CD14-positive monocyte (primary cell): ENCODE data around the gene GALNT12. TPM values are rescaled to one million over a fixed set of nuclear protein-coding genes. Genes with fewer than 3 reads are reported as not detected.

Experiments
- DNase-seq, 3 donors: peaks; one replicate each; pipeline ENCODE4 v3.0.0-alpha.2; 2011 to 2022
- H2AFZ ChIP-seq: 2 replicates; pipeline ENCODE4 v1.6.0; 2012; ENCODE audit warnings: mild to moderate bottlenecking, low read depth, low read length, inconsistent platforms; ENCODE audit not compliant: insufficient read depth, poor library complexity, severe bottlenecking
- H3K27ac ChIP-seq, 2 donors: 1 replicate in 1 of 2; 2 replicates in 1 of 2; pipeline ENCODE4 v1.5.1; 2012 to 2013; ENCODE audit warnings: low read length in 2 of 2, control low read depth in 1 of 2, inconsistent platforms in 1 of 2, low read depth in 1 of 2, mild to moderate bottlenecking in 1 of 2
- H3K27me3 ChIP-seq, 2 donors: one replicate each; pipeline versions ENCODE4 v1.6.0 to v1.6.1; 2011 to 2013; ENCODE audit warnings: low read length in 2 of 2; ENCODE audit not compliant: control insufficient read depth in 2 of 2, insufficient read depth in 2 of 2
- H3K36me3 ChIP-seq, 2 donors: replicated peaks in 1 of 2; 1 replicate in 1 of 2; 2 replicates in 1 of 2; pipeline versions ENCODE4 v1.5.1 to v1.6.1; 2012 to 2013; ENCODE audit warnings: low read length in 2 of 2, control low read depth in 1 of 2, inconsistent platforms in 1 of 2, mild to moderate bottlenecking in 1 of 2; ENCODE audit not compliant: insufficient read depth in 2 of 2, control insufficient read depth in 1 of 2
- H3K4me1 ChIP-seq, 2 donors: 1 replicate in 1 of 2; 2 replicates in 1 of 2; pipeline versions ENCODE4 v1.5.1 to v1.6.1; 2012 to 2013; ENCODE audit warnings: low read length in 2 of 2, control low read depth in 1 of 2, inconsistent platforms in 1 of 2, mild to moderate bottlenecking in 1 of 2, moderate library complexity in 1 of 2; ENCODE audit not compliant: insufficient read depth in 2 of 2, control insufficient read depth in 1 of 2
- H3K4me2 ChIP-seq: replicated peaks from 2 replicates; pipeline ENCODE3; 2012; ENCODE audit warnings: low read length, moderate library complexity, mild to moderate bottlenecking; ENCODE audit not compliant: poor library complexity, severe bottlenecking; ENCODE audit errors: extremely low read depth
- H3K4me3 ChIP-seq, 3 experiments: fragments of 200-600 bp in 1 of 3; sonication (generic) in 1 of 3; replicated peaks in 1 of 3; 1 replicate in 2 of 3; 2 replicates in 1 of 3; pipeline ENCODE4 v1.5.1; 2011 to 2013; ENCODE audit warnings: low read length in 3 of 3, mild to moderate bottlenecking in 3 of 3, control low read depth in 2 of 3, low read depth in 2 of 3, inconsistent platforms in 1 of 3, moderate library complexity in 1 of 3
- H3K79me2 ChIP-seq: 2 replicates; pipeline ENCODE4 v1.6.0; 2012; ENCODE audit warnings: mild to moderate bottlenecking, control low read depth, inconsistent platforms, low read length, moderate library complexity; ENCODE audit not compliant: insufficient read depth
- H3K9ac ChIP-seq: 2 replicates; pipeline ENCODE4 v1.6.0; 2017; ENCODE audit warnings: low read length, mild to moderate bottlenecking; ENCODE audit not compliant: insufficient read depth, poor library complexity, severe bottlenecking
- H3K9me3 ChIP-seq, 2 donors: replicated peaks in 1 of 2; 1 replicate in 1 of 2; 2 replicates in 1 of 2; pipeline versions ENCODE4 v1.5.1 to v1.6.1; 2012 to 2013; ENCODE audit warnings: low read length in 2 of 2, control low read depth in 1 of 2; ENCODE audit not compliant: control insufficient read depth in 1 of 2, insufficient read depth in 1 of 2
- H4K20me1 ChIP-seq: 2 replicates; pipeline ENCODE4 v1.6.0; 2012; ENCODE audit warnings: mild to moderate bottlenecking, low read length, control low read depth, moderate library complexity; ENCODE audit not compliant: insufficient read depth
- H3K27ac Mint-ChIP-seq, 7 donors: one replicate each; pipeline ENCODE4 v1.8.0; 2020; ENCODE audit warnings: mild to moderate bottlenecking in 7 of 7, mixed read lengths in 7 of 7, moderate library complexity in 6 of 7, inconsistent platforms in 2 of 7
- H3K27me3 Mint-ChIP-seq, 3 donors: one replicate each; pipeline ENCODE4 v1.8.0; 2021 to 2022; ENCODE audit warnings: low read depth in 3 of 3, mild to moderate bottlenecking in 3 of 3, mixed read lengths in 3 of 3, moderate library complexity in 3 of 3, inconsistent platforms in 1 of 3
- H3K36me3 Mint-ChIP-seq, 2 donors: one replicate each; pipeline ENCODE4 v1.8.0; 2020; ENCODE audit warnings: mixed read lengths in 2 of 2, inconsistent platforms in 1 of 2, mild to moderate bottlenecking in 1 of 2
- H3K4me1 Mint-ChIP-seq: one replicate; pipeline ENCODE4 v1.8.0; 2020; ENCODE audit warnings: mild to moderate bottlenecking, mixed read lengths
- H3K4me3 Mint-ChIP-seq, 2 donors: one replicate each; pipeline ENCODE4 v1.8.0; 2020; ENCODE audit warnings: mild to moderate bottlenecking in 2 of 2, mixed read lengths in 2 of 2, moderate library complexity in 1 of 2
- H3K9me3 Mint-ChIP-seq, 7 donors: one replicate each; pipeline ENCODE4 v1.8.0; 2020 to 2022; ENCODE audit warnings: mixed read lengths in 7 of 7, mild to moderate bottlenecking in 6 of 7, moderate library complexity in 6 of 7, inconsistent platforms in 2 of 7
- CTCF ChIP-seq: fragments of 200-600 bp; IDR thresholded peaks from one replicate; pipeline ENCODE4 v1.8.0; 2022; ENCODE audit warnings: antibody characterized with exemption, mild to moderate bottlenecking
- WGBS: methylation state at CpG from one replicate; pipeline ENCODE4 v1.1.5; 2013; ENCODE audit warnings: missing lambda C conversion rate; ENCODE audit not compliant: insufficient coverage; 5-methylcytosine and 5-hydroxymethylcytosine counted together
- intact Hi-C, 2 donors: fragments of 100-400 bp; cut with micrococcal nuclease; formaldehyde crosslinking; loops; one replicate each; pipeline versions ENCODE4 v1.15.0 to v1.15.1; 2023
- polyA plus RNA-seq, 3 donors: library from polyadenylated mRNA; depleted of rRNA in 1 of 3; unstranded in 2 of 3; stranded (reverse) in 1 of 3; fragments of 300-500 nt in 2 of 3; fragments of >200 nt in 1 of 3; fragmentation: Illumina TruSeq in 2 of 3; gene quantifications; 1 replicate in 2 of 3; 2 replicates in 1 of 3; pipeline ENCODE4 v1.2.3, GENCODE V29; 2012 to 2021

The GALNT12 gene
- polyA plus RNA-seq, 3 donors: 0.16 TPM; not detected in 2

GRCh38 chr9:98887918-98888510, 80.5 kb downstream of the GALNT12 start:
- intact Hi-C loops: no loop called here
- Mint-ChIP-seq H3K36me3 (no peaks in the 10 kb centered on the region), H3K27ac (no peak overlapping the region), H3K4me3 (no peak overlapping the region), H3K4me1 (peaks cover 9% of the 10 kb centered on the region), H3K9me3 (peaks cover 0 to 4% (median 0%) of the 10 kb centered on the region in 7 donors), H3K27me3 (peaks cover 2 to 5% (median 2%) of the 10 kb centered on the region in 3 donors)
- no peaks in the 10 kb centered on the region for H4K20me1 ChIP-seq
- no peak overlapping the region for H3K27ac ChIP-seq
- H3K4me1 ChIP-seq: peaks cover 0 to 8% of the 10 kb centered on the region in 2 donors
- H3K4me3 ChIP-seq: no peak overlapping the region
- H3K9ac ChIP-seq: no peak overlapping the region
- no peak for DNase-seq
- H2AFZ ChIP-seq: no peak overlapping the region
- H3K9me3 ChIP-seq: no peaks in the 10 kb centered on the region
- TF ChIP-seq CTCF: no peak
- no peaks in the 10 kb centered on the region for H3K79me2 ChIP-seq
- no peak overlapping the region for H3K4me2 ChIP-seq
- no peaks in the 10 kb centered on the region for H3K27me3 ChIP-seq
- WGBS: 98% methylated on average over 5 of the region's 6 CpGs
- H3K36me3 ChIP-seq: no peaks in the 10 kb centered on the region

DNA sequence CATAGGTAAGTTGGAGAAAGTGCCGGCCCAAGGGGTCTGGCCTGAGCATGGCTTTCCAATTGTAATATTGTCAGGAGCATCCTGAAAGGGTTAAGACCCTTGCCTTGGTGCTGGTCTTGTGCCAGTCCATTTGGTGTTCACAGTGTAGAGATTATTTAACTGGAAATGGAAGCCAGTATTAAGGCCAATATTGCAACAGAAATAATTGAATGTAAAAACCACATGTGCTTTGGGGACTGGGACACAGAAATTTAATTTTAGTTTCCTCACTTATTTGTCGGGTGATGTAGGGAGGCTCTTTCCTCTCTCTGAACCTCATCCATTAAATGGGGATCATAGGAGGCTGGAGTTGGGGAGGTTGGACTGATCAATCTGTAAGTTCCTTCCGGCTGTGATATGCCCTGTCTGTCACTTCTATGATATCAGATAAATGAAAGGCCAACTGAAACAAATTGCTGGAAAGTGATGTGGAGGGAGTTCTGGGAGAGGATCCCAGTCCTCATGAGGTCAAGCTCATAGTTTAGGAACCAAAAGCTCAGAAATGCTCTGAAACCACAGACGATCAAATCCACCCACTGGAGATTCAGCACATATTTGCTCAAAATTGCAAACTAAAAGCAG, 81.4 kb downstream of the GALNT12 start:
- Histone ChIP-seq H3K27ac (no peak overlapping the region), H3K4me1 (peaks cover 0 to 8% of the 10 kb centered on the region in 2 donors)
- intact Hi-C loops: no loop called here

More for the DNA sequence above, 81.4 kb downstream of the GALNT12 start:
- peaks cover 9% of the 10 kb centered on the region for H3K4me1 Mint-ChIP-seq
- DNase-seq: no peak
- Histone ChIP-seq H2AFZ (no peak overlapping the region), H3K9ac (no peak overlapping the region), H3K36me3 (no peaks in the 10 kb centered on the region), H3K79me2 (no peaks in the 10 kb centered on the region), H3K4me2 (no peak overlapping the region), H3K27me3 (no peaks in the 10 kb centered on the region), H3K9me3 (no peaks in the 10 kb centered on the region), H3K4me3 (no peak overlapping the region), H4K20me1 (no peaks in the 10 kb centered on the region)
- H3K27ac Mint-ChIP-seq: no peak overlapping the region
- no peak overlapping the region for H3K4me3 Mint-ChIP-seq
- TF ChIP-seq CTCF: no peak
- WGBS: 100% methylated on average over 1 of the region's 4 CpGs
- H3K9me3 Mint-ChIP-seq: peaks cover 0 to 4% (median 0%) of the 10 kb centered on the region in 7 donors
- no peaks in the 10 kb centered on the region for H3K36me3 Mint-ChIP-seq
- peaks cover 2 to 5% (median 4%) of the 10 kb centered on the region in 3 donors for H3K27me3 Mint-ChIP-seq
